ENCODE results near the gene PDGFRB.

DNA sequence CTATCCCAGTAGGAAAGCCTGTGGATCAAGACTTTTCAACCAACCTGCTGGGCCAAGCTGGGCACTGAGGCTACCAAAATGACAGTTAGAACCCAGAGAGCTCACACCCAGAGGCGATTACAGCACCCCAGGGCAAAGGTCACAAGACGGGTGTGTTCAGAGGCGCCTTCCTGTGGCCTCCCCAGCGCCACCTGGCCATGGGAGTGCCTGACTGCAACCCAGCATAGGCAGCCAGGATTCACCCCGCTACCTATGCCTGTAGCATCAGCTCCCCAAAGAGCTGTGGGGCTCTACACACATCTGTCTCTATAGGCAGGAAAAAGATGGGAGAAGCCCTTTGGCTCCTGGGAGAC is 33.5 kb downstream of the PDGFRB start:
- peak; percentile 68 for TF ChIP-seq CTCF (conservative IDR thresholded peaks at IDR 0.05; ENCODE audit: low read depth, low read length)
- TF ChIP-seq EZH2 (IDR thresholded peaks at IDR 0.05; ENCODE audit: low read length, unreplicated experiment): no peak
